CD1c-positive myeloid dendritic cell (primary cell): ENCODE measurements around the gene JARID2.

Experiments
- DNase-seq: peaks from one replicate; pipeline ENCODE4 v3.0.0-alpha.2; 2016; ENCODE audit errors: extremely low spot score

JARID2 gene

GRCh38 chr6:15331629-15332251, 85.9 kb downstream of the JARID2 start:
- no peak for DNase-seq

GRCh38 chr6:15332446-15332845, 86.6 kb downstream of the JARID2 start:
- DNase-seq: no peak

GRCh38 chr6:15335385-15335784, 89.5 kb downstream of the JARID2 start:
- no peak for DNase-seq

- DNase-seq: no peak
Measured at GRCh38 chr6:15335916-15336315, 90.0 kb downstream of the JARID2 start.

GRCh38 chr6:15336900-15337560, 91.2 kb downstream of the JARID2 start:
- DNase-seq: no peak

GRCh38 chr6:15337582-15337981, 91.7 kb downstream of the JARID2 start:
- no peak for DNase-seq

- DNase-seq: peak; percentile 55
Measured at GRCh38 chr6:15338476-15338875, 92.6 kb downstream of the JARID2 start.

- DNase-seq: no peak
Measured at GRCh38 chr6:15339081-15339480, 93.2 kb downstream of the JARID2 start.

GRCh38 chr6:15340105-15340601, 94.3 kb downstream of the JARID2 start:
- DNase-seq: no peak

- DNase-seq: peak; percentile 68
Measured at GRCh38 chr6:15340775-15341174, 94.9 kb downstream of the JARID2 start.

- no peak for DNase-seq
Measured at GRCh38 chr6:15341311-15342001, 95.6 kb downstream of the JARID2 start.

GRCh38 chr6:15342114-15342513, 96.2 kb downstream of the JARID2 start:
- DNase-seq: no peak

GRCh38 chr6:15343490-15344191, 97.8 kb downstream of the JARID2 start:
- peak; percentile 62 for DNase-seq

GRCh38 chr6:15344192-15344519, 98.3 kb downstream of the JARID2 start:
- DNase-seq: peak; percentile 44

- DNase-seq: peak; percentile 59
Measured at GRCh38 chr6:15344831-15345230, 99.0 kb downstream of the JARID2 start.

GRCh38 chr6:15346315-15346714, 100.4 kb downstream of the JARID2 start:
- no peak for DNase-seq

- no peak for DNase-seq
Measured at GRCh38 chr6:15348528-15348927, 102.7 kb downstream of the JARID2 start.

GRCh38 chr6:15349379-15349778, 103.5 kb downstream of the JARID2 start:
- DNase-seq: no peak

- DNase-seq: no peak
Measured at GRCh38 chr6:15350386-15351083, 104.7 kb downstream of the JARID2 start.

GRCh38 chr6:15351631-15352030, 105.8 kb downstream of the JARID2 start:
- DNase-seq: no peak

GRCh38 chr6:15352220-15352619, 106.4 kb downstream of the JARID2 start:
- no peak for DNase-seq

GRCh38 chr6:15352845-15353244, 107.0 kb downstream of the JARID2 start:
- no peak for DNase-seq
